ENCODE data around the gene PRICKLE4. TPM values are rescaled to one million over a fixed set of nuclear protein-coding genes. Genes with fewer than 3 reads are reported as not detected.

PRICKLE4 gene
- total RNA-seq, 1 experiment from 2014 or later = 0.70 TPM

GRCh38 chr6:41796474-41796873 is 15.9 kb downstream of the PRICKLE4 start:
- H3K9me3 Mint-ChIP-seq = no peaks in the 10 kb centered on the region
- WGBS (ENCODE audit: extremely low coverage, insufficient read length, low lambda C conversion rate) = no CpG with 5 or more reads among the region's 2 CpGs
- H3K27me3 Mint-ChIP-seq (ENCODE audit: low read depth) = no peaks in the 10 kb centered on the region

More at GRCh38 chr6:41796474-41796873, 15.9 kb downstream of the PRICKLE4 start:
- Histone ChIP-seq H4K20me1 (ENCODE audit: control insufficient read depth, insufficient read depth, insufficient read length) (no peaks in the 10 kb centered on the region), H2BK5ac (ENCODE audit: insufficient read length, low read length) (no peak overlapping the region), H3K18ac (ENCODE audit: insufficient read length, low read depth, low read length) (no peak overlapping the region), H2BK120ac (ENCODE audit: low read depth, low read length, poor library complexity, severe bottlenecking) (no peak overlapping the region), H3K56ac (ENCODE audit: insufficient read length, low read depth, low read length) (no peak overlapping the region), H3K4me1 (ENCODE audit: insufficient read depth, low read length) (no peaks in the 10 kb centered on the region), H2AFZ (ENCODE audit: low read length) (no peak overlapping the region), H4K91ac (ENCODE audit: insufficient read length, low read depth, low read length) (no peak overlapping the region), H2AK5ac (ENCODE audit: insufficient read length, low read length) (no peak overlapping the region), H3K23me2 (ENCODE audit: insufficient read length, low read depth, low read length, poor library complexity, severe bottlenecking) (no peaks in the 10 kb centered on the region), H2BK20ac (ENCODE audit: low read depth, low read length, poor library complexity, severe bottlenecking) (no peak overlapping the region), H4K8ac (replicated peaks; ENCODE audit: insufficient read length, low read depth, low read length) (no peak overlapping the region), H3K79me2 (ENCODE audit: insufficient read depth, low read length) (no peaks in the 10 kb centered on the region), H3K9ac (ENCODE audit: extremely low read depth, insufficient read length, low read length) (no peak overlapping the region), H3K4me2 (ENCODE audit: insufficient read depth, insufficient read length, low read length) (no peak overlapping the region), H3K23ac (ENCODE audit: insufficient read length, low read depth, low read length) (no peak overlapping the region), H3K14ac (ENCODE audit: insufficient read depth, low read length) (no peak overlapping the region), H3K9me3 (ENCODE audit: control insufficient read depth, low read depth, low read length) (no peaks in the 10 kb centered on the region), H3K27me3 (ENCODE audit: insufficient read depth, low read length) (no peaks in the 10 kb centered on the region), H2BK12ac (ENCODE audit: insufficient read length, low read depth, low read length) (no peak overlapping the region), H3K27ac (ENCODE audit: insufficient read length, low read depth, low read length) (no peak overlapping the region), H3T11ph (ENCODE audit: low read length) (no peak overlapping the region), H4K5ac (ENCODE audit: insufficient read length, low read depth, low read length) (no peak overlapping the region), H3K79me1 (ENCODE audit: insufficient read depth, low read depth, low read length, poor library complexity, severe bottlenecking) (no peaks in the 10 kb centered on the region), H2BK15ac (ENCODE audit: low read depth, low read length) (no peak overlapping the region), H3K4ac (ENCODE audit: low read depth, low read length) (no peak overlapping the region)
- Mint-ChIP-seq H3K36me3 (ENCODE audit: insufficient read depth in 1 of 3, low read depth in 3 of 3) (peaks cover 3 to 35% (median 25%) of the 10 kb centered on the region in 3 experiments; a peak in 6 of 7 replicates), H3K4me3 (no peak overlapping the region), H3K27ac (no peak overlapping the region), H3K4me1 (peaks cover 0 to 2% of the 10 kb centered on the region in 2 experiments; a peak in 1 of 4 replicates)
- TF ChIP-seq CTCF (conservative IDR thresholded peaks at IDR 0.05) = no peak
- no peak for DNase-seq
